Measurements from ENCODE around the gene SLIT2. TPM values are rescaled to one million over a fixed set of nuclear protein-coding genes. Genes with fewer than 3 reads are reported as not detected.

Gene SLIT2
- total RNA-seq, 1 experiment from 2014 or later: 3.8 TPM

DNA sequence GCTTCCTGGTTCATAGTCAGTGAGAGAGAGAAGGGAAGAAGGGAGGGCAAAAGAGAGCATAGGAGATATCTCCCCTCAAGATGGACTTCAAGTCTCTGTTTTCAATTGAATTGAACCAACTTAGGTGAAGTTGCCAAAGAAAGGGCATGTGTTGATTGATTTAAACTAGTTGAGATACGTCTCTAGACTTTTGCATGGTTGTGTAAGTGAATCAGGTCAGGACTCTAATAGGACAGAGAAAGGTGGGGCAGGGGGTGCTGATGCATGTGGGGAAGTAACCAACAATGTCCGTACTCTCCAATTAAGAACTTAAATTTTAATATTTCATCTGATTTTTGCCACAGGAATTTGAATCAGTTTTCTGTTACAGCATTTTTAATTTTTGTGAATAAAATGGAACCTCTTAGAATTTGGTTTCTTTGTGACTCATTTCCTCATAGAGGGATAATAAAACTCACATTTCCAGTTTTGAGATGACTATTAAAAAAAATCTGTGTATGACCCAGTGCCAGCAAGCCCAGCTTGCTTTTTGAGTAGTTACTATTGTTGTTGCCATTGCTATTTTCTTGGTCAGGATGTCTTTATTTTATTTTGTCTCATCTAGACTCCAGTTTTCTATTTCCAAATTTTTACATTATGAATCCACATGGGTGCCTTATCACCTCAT lies 37.3 kb downstream of the SLIT2 start (continued):
- TF ChIP-seq, protein P1, sequence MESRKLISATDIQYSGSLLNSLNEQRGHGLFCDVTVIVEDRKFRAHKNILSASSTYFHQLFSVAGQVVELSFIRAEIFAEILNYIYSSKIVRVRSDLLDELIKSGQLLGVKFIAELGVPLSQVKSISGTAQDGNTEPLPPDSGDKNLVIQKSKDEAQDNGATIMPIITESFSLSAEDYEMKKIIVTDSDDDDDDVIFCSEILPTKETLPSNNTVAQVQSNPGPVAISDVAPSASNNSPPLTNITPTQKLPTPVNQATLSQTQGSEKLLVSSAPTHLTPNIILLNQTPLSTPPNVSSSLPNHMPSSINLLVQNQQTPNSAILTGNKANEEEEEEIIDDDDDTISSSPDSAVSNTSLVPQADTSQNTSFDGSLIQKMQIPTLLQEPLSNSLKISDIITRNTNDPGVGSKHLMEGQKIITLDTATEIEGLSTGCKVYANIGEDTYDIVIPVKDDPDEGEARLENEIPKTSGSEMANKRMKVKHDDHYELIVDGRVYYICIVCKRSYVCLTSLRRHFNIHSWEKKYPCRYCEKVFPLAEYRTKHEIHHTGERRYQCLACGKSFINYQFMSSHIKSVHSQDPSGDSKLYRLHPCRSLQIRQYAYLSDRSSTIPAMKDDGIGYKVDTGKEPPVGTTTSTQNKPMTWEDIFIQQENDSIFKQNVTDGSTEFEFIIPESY (IDR thresholded peaks at IDR 0.05; ENCODE audit: extremely low read depth, insufficient replicate concordance, low read length): no peak
- TF ChIP-seq ZNF274 (IDR thresholded peaks at IDR 0.05; ENCODE audit: low read depth, low read length) (no peak), CBX3 (IDR thresholded peaks at IDR 0.05; ENCODE audit: low read depth) (no peak), YY1 (IDR thresholded peaks at IDR 0.05; ENCODE audit: extremely low read depth, insufficient replicate concordance, low read depth, low read length) (no peak), EZH2 (IDR thresholded peaks at IDR 0.05) (no peak)

GRCh38 chr4:20289782-20290181 lies 38.1 kb downstream of the SLIT2 start:
- no peak for TF ChIP-seq SRF (IDR thresholded peaks at IDR 0.05; ENCODE audit: low read depth)
- TF ChIP-seq CBX3 (IDR thresholded peaks at IDR 0.05; ENCODE audit: low read depth): no peak
- TF ChIP-seq POLR2AphosphoS5 (IDR thresholded peaks at IDR 0.05; ENCODE audit: low read depth, low read length): no peak
- TF ChIP-seq, protein P2, sequence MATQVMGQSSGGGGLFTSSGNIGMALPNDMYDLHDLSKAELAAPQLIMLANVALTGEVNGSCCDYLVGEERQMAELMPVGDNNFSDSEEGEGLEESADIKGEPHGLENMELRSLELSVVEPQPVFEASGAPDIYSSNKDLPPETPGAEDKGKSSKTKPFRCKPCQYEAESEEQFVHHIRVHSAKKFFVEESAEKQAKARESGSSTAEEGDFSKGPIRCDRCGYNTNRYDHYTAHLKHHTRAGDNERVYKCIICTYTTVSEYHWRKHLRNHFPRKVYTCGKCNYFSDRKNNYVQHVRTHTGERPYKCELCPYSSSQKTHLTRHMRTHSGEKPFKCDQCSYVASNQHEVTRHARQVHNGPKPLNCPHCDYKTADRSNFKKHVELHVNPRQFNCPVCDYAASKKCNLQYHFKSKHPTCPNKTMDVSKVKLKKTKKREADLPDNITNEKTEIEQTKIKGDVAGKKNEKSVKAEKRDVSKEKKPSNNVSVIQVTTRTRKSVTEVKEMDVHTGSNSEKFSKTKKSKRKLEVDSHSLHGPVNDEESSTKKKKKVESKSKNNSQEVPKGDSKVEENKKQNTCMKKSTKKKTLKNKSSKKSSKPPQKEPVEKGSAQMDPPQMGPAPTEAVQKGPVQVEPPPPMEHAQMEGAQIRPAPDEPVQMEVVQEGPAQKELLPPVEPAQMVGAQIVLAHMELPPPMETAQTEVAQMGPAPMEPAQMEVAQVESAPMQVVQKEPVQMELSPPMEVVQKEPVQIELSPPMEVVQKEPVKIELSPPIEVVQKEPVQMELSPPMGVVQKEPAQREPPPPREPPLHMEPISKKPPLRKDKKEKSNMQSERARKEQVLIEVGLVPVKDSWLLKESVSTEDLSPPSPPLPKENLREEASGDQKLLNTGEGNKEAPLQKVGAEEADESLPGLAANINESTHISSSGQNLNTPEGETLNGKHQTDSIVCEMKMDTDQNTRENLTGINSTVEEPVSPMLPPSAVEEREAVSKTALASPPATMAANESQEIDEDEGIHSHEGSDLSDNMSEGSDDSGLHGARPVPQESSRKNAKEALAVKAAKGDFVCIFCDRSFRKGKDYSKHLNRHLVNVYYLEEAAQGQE (IDR thresholded peaks at IDR 0.05; ENCODE audit: low read depth): no peak
- TF ChIP-seq EZH2phosphoT487 (IDR thresholded peaks at IDR 0.05; ENCODE audit: borderline replicate concordance): no peak
- TF ChIP-seq EGR1 (IDR thresholded peaks at IDR 0.05; ENCODE audit: low read depth): no peak
- TF ChIP-seq FOSL1 (IDR thresholded peaks at IDR 0.05; ENCODE audit: low read depth): no peak
- no peak for TF ChIP-seq ZNF274 (IDR thresholded peaks at IDR 0.05; ENCODE audit: low read depth, low read length)
- TF ChIP-seq RAD21 (IDR thresholded peaks at IDR 0.05; ENCODE audit: low read depth): no peak
- no peak for TF ChIP-seq CEBPB (IDR thresholded peaks at IDR 0.05; ENCODE audit: low read depth)
- no peak for TF ChIP-seq MAX (IDR thresholded peaks at IDR 0.05)
- no peak for TF ChIP-seq ELF1 (IDR thresholded peaks at IDR 0.05; ENCODE audit: borderline replicate concordance, low read depth)
- no peak for TF ChIP-seq YY1 (IDR thresholded peaks at IDR 0.05; ENCODE audit: extremely low read depth, insufficient replicate concordance, low read depth, low read length)
- TF ChIP-seq ZFX (IDR thresholded peaks at IDR 0.05): no peak
- TF ChIP-seq, protein P3, sequence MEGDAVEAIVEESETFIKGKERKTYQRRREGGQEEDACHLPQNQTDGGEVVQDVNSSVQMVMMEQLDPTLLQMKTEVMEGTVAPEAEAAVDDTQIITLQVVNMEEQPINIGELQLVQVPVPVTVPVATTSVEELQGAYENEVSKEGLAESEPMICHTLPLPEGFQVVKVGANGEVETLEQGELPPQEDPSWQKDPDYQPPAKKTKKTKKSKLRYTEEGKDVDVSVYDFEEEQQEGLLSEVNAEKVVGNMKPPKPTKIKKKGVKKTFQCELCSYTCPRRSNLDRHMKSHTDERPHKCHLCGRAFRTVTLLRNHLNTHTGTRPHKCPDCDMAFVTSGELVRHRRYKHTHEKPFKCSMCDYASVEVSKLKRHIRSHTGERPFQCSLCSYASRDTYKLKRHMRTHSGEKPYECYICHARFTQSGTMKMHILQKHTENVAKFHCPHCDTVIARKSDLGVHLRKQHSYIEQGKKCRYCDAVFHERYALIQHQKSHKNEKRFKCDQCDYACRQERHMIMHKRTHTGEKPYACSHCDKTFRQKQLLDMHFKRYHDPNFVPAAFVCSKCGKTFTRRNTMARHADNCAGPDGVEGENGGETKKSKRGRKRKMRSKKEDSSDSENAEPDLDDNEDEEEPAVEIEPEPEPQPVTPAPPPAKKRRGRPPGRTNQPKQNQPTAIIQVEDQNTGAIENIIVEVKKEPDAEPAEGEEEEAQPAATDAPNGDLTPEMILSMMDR (IDR thresholded peaks at IDR 0.05 in 2 of 3, conservative IDR thresholded peaks at IDR 0.05 in 1 of 3; ENCODE audit: borderline replicate concordance in 1 of 3, insufficient read depth in 1 of 3, low read depth in 2 of 3, low read length in 2 of 3): no peak
- H3K4me3 ChIP-seq (replicated peaks in 1 of 2; ENCODE audit: low read depth in 1 of 2, low read length in 2 of 2): no peak overlapping the region
- H3K9ac ChIP-seq (ENCODE audit: low read length): no peak overlapping the region
- no peak overlapping the region for H3K4me2 ChIP-seq (ENCODE audit: low read length)
- DNase-seq (ENCODE audit: low read depth, low spot score): no peak
- no peak overlapping the region for H2AFZ ChIP-seq (ENCODE audit: low read depth, low read length, poor library complexity, severe bottlenecking)
- no peaks in the 10 kb centered on the region for H3K27me3 ChIP-seq (ENCODE audit: insufficient read depth, low read length)
- intact Hi-C loops (cut with micrococcal nuclease): no loop called here
- H3K4me1 ChIP-seq (ENCODE audit: control insufficient read depth in 1 of 2, insufficient read depth in 2 of 2, low read length in 2 of 2): peaks cover 0 to 5% of the 10 kb centered on the region in 2 experiments; a peak in 1 of 4 replicates
- no peaks in the 10 kb centered on the region for H3K79me2 ChIP-seq (ENCODE audit: insufficient read depth, low read length)
- no peaks in the 10 kb centered on the region for H4K20me1 ChIP-seq (ENCODE audit: insufficient read depth)
- H3K9me2 ChIP-seq (ENCODE audit: insufficient read depth): no peaks in the 10 kb centered on the region
- ATAC-seq: no peak
- no TSS peak for BruUV-seq (replicated peaks)
- RAD21 ChIA-PET (ENCODE audit: low non-redundant PET in 1 of 2, low total read pairs in 2 of 2, uncharacterized antibody in 2 of 2, unreplicated experiment in 2 of 2): no interaction called here
- no peaks in the 10 kb centered on the region for H3K9me3 ChIP-seq (ENCODE audit: control insufficient read depth in 1 of 2, insufficient read depth in 1 of 2, low read depth in 1 of 2, low read length in 2 of 2)
- POLR2A ChIA-PET: no interaction called here
- CTCF ChIA-PET: no interaction called here
- H3K36me3 ChIP-seq (ENCODE audit: control insufficient read depth in 1 of 2, insufficient read depth in 2 of 2, low read length in 2 of 2): no peaks in the 10 kb centered on the region
- no peak overlapping the region for H3K27ac ChIP-seq (ENCODE audit: low read depth, low read length)

Data from HCT116 (cell line).